IMR-90 (cell line): ENCODE data around the gene KIAA0232. TPM values are rescaled to one million over a fixed set of nuclear protein-coding genes. Genes with fewer than 3 reads are reported as not detected.
"Not testable (repeated sequence)": the region's sequence is repeated elsewhere in the genome, so short reads cannot be mapped to it uniquely, and the experiment has no call there.

ENCODE experiments used
- ATAC-seq: fragments of 200-7000 bp; cut with Tn5 transposase; 2 replicates; pipeline ENCODE4 v1.9.1; 2020; ENCODE audit warnings: low read depth, mild to moderate bottlenecking, moderate library complexity
- BruUV-seq: library from RNA; stranded (reverse); fragments of 400-500 nt; replicated peaks from 2 replicates; lab custom pipeline; 2021; lab: Mats Ljungman, UMichigan
- CTCF ChIA-PET: fragments of 300-600 bp; formaldehyde crosslinking; extraction: SDS; loops from one replicate; lab custom pipeline; 2021; ENCODE audit warnings: antibody characterized with exemption; lab: Yijun Ruan, JAX
- POLR2A ChIA-PET: fragments of 300-600 bp; sonication (Branson Sonifier 250); formaldehyde crosslinking; loops from one replicate; lab custom pipeline; 2022; ENCODE audit warnings: antibody characterized with exemption; ENCODE audit not compliant: unreplicated experiment; lab: Charles Lee
- DNase-seq: peaks from one replicate; pipeline ENCODE4 v3.0.0; 2013
- H2AFZ ChIP-seq: replicated peaks from 2 replicates; pipeline ENCODE3; 2013; ENCODE audit warnings: low read length, mild to moderate bottlenecking; ENCODE audit not compliant: poor library complexity
- H2AK5ac ChIP-seq: 2 replicates; pipeline ENCODE4 v1.6.1; 2013; ENCODE audit warnings: low read depth, low read length, inconsistent platforms
- H2AK9ac ChIP-seq: replicated peaks from 2 replicates; pipeline ENCODE3; 2013; ENCODE audit warnings: mild to moderate bottlenecking, low read depth, low read length, moderate library complexity; ENCODE audit not compliant: poor library complexity
- H2BK120ac ChIP-seq: 2 replicates; pipeline ENCODE4 v1.6.1; 2013; ENCODE audit warnings: low read depth, low read length, inconsistent platforms
- H2BK15ac ChIP-seq: 3 replicates; pipeline ENCODE4 v1.6.1; 2013; ENCODE audit warnings: low read depth, low read length, inconsistent platforms
- H2BK20ac ChIP-seq: 2 replicates; pipeline ENCODE4 v1.6.1; 2013; ENCODE audit warnings: low read depth, mild to moderate bottlenecking, inconsistent platforms, low read length, moderate library complexity
- H2BK5ac ChIP-seq: 2 replicates; pipeline ENCODE4 v1.6.1; 2013; ENCODE audit warnings: mild to moderate bottlenecking, low read depth, low read length, inconsistent platforms; ENCODE audit not compliant: poor library complexity, severe bottlenecking
- H3K14ac ChIP-seq: replicated peaks from 2 replicates; pipeline ENCODE4 v1.6.1; 2013; ENCODE audit warnings: low read depth, low read length, inconsistent platforms
- H3K18ac ChIP-seq: 2 replicates; pipeline ENCODE4 v1.6.1; 2013; ENCODE audit warnings: low read depth, low read length, control low read depth
- H3K23ac ChIP-seq: 2 replicates; pipeline ENCODE4 v1.6.1; 2013; ENCODE audit warnings: low read depth, low read length, inconsistent platforms
- H3K27ac ChIP-seq: 2 replicates; pipeline ENCODE4 v1.5.1; 2013; ENCODE audit warnings: mild to moderate bottlenecking, control low read depth, low read length; ENCODE audit not compliant: insufficient read depth
- H3K27me3 ChIP-seq: 2 replicates; pipeline ENCODE4 v1.6.1; 2013; ENCODE audit warnings: low read length; ENCODE audit not compliant: control insufficient read depth, insufficient read depth
- H3K36me3 ChIP-seq: 2 replicates; pipeline ENCODE4 v1.6.1; 2013; ENCODE audit warnings: low read length, mixed read lengths; ENCODE audit not compliant: control insufficient read depth, insufficient read depth
- H3K4ac ChIP-seq: 2 replicates; pipeline ENCODE4 v1.6.1; 2013; ENCODE audit warnings: low read depth, low read length, inconsistent platforms
- H3K4me1 ChIP-seq: 2 replicates; pipeline ENCODE4 v1.6.1; 2013; ENCODE audit warnings: low read length, mixed read lengths; ENCODE audit not compliant: control insufficient read depth, insufficient read depth
- H3K4me2 ChIP-seq: 2 replicates; pipeline ENCODE4 v1.6.1; 2013; ENCODE audit warnings: low read depth, mild to moderate bottlenecking, control low read depth, low read length, moderate library complexity
- H3K4me3 ChIP-seq: 2 replicates; pipeline ENCODE4 v1.5.1; 2013; ENCODE audit warnings: low read depth, mild to moderate bottlenecking, control low read depth, low read length, moderate library complexity; ENCODE audit not compliant: insufficient read depth
- H3K56ac ChIP-seq: 2 replicates; pipeline ENCODE4 v1.6.1; 2013; ENCODE audit warnings: low read length, inconsistent platforms; ENCODE audit not compliant: insufficient read depth; ENCODE audit errors: extremely low read depth
- H3K79me1 ChIP-seq, 2 experiments: 2 replicates each; pipeline ENCODE4 v1.6.1; 2013; ENCODE audit warnings: low read length in 2 of 2, inconsistent platforms in 1 of 2, low read depth in 1 of 2
- H3K9ac ChIP-seq: 2 replicates; pipeline ENCODE4 v1.6.1; 2013; ENCODE audit warnings: low read depth, low read length, control low read depth
- H3K9me1 ChIP-seq: 2 replicates; pipeline ENCODE4 v1.6.1; 2013; ENCODE audit warnings: low read length, inconsistent platforms; ENCODE audit not compliant: insufficient read depth
- H3K9me3 ChIP-seq: 2 replicates; pipeline ENCODE4 v1.6.1; 2013; ENCODE audit warnings: low read length; ENCODE audit not compliant: control insufficient read depth, insufficient read depth
- H4K20me1 ChIP-seq: 2 replicates; pipeline ENCODE4 v1.6.1; 2013; ENCODE audit warnings: low read length, inconsistent platforms; ENCODE audit not compliant: insufficient read depth
- H4K5ac ChIP-seq: 2 replicates; pipeline ENCODE4 v1.6.1; 2013; ENCODE audit warnings: mild to moderate bottlenecking, low read depth, low read length, control low read depth
- H4K8ac ChIP-seq, 2 experiments: 2 replicates each; pipeline ENCODE4 v1.6.1; 2013; ENCODE audit warnings: low read depth in 2 of 2, low read length in 2 of 2, control low read depth in 1 of 2, inconsistent platforms in 1 of 2
- H4K91ac ChIP-seq: 2 replicates; pipeline ENCODE4 v1.6.1; 2013; ENCODE audit warnings: low read depth, low read length, inconsistent platforms; ENCODE audit not compliant: insufficient read depth
- WGBS, 2 experiments: methylation state at CpG; one replicate each; pipeline versions ENCODE4 v1.1.5 to v1.1.7; 2013; ENCODE audit warnings: missing lambda C conversion rate in 2 of 2; ENCODE audit not compliant: insufficient read length in 1 of 2; ENCODE audit errors: extremely low coverage in 2 of 2; 5-methylcytosine and 5-hydroxymethylcytosine counted together
- dilution Hi-C: fragments of 300-500 bp; cut with HindIII; formaldehyde crosslinking; loops from one replicate; pipeline ENCODE4 v1.14.3; 2018; ENCODE audit warnings: low sequenced_read_pairs; ENCODE audit not compliant: unreplicated experiment
- in situ Hi-C: fragments of 300-500 bp; cut with MboI; formaldehyde crosslinking; loops from 3 replicates; pipeline ENCODE4 v1.14.3; 2019; ENCODE audit warnings: low sequenced_read_pairs, inconsistent platforms, mixed read lengths
- intact Hi-C: fragments of 100-400 bp; cut with micrococcal nuclease; formaldehyde crosslinking; loops from 2 replicates; pipeline ENCODE4 v1.10.0; 2022
- polyA plus RNA-seq, 3 experiments: library from polyadenylated mRNA; depleted of rRNA; stranded (reverse); fragments of >200 nt; gene quantifications; 2 replicates each; pipeline ENCODE4 v1.2.3, GENCODE V29; 2012; ENCODE audit warnings: low replicate concordance in 1 of 3
- total RNA-seq: library from RNA; depleted of rRNA; stranded (reverse); fragments of >200 nt; gene quantifications from 2 replicates; pipeline ENCODE4 v1.2.3, GENCODE V29; 2012

The KIAA0232 gene
- total and polyA plus RNA-seq, 2 of the 4 experiments (the other 2 are of a cell fraction) = 6.8 to 19.5 TPM

DNA sequence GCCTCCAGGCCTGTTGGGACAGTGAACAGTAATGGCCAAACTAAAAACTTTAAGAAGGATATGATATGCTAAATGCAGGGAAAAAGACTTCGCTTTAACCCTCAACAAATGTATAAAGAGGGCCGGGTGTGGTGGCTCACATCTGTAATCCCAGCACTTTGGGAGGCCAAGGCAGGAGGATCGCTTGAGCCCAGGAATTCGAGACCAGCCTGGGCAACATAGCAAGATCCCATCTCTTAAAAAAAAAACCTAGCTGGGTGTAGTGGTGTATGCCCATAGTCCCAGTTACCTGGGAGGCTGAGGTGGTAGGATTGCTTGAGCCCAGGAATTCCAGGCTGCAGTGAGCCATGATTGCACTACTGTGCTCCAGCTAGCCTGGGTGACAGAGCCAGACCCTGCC is 14.8 kb downstream of the KIAA0232 start:
- H3K56ac ChIP-seq = not testable (repeated sequence)

More for the DNA sequence above, 14.8 kb downstream of the KIAA0232 start:
- H4K91ac ChIP-seq, H2BK20ac ChIP-seq, H2AK5ac ChIP-seq, CTCF ChIA-PET, ATAC-seq, intact Hi-C loops, H2BK120ac ChIP-seq, H3K23ac ChIP-seq, H3K9me3 ChIP-seq, H2AK9ac ChIP-seq, H3K14ac ChIP-seq, H3K4me3 ChIP-seq, H3K4me1 ChIP-seq, H3K36me3 ChIP-seq, H3K27me3 ChIP-seq, H3K4me2 ChIP-seq, H3K18ac ChIP-seq, dilution Hi-C loops, H4K5ac ChIP-seq, BruUV-seq, H2AFZ ChIP-seq, H3K9ac ChIP-seq, H3K4ac ChIP-seq, POLR2A ChIA-PET, in situ Hi-C loops, H3K27ac ChIP-seq, H4K8ac ChIP-seq, H2BK5ac ChIP-seq, DNase-seq, H2BK15ac ChIP-seq: not testable (repeated sequence)
- H3K9me1 ChIP-seq = peaks cover 33% of the 10 kb centered on the region
- WGBS, 2 experiments = no CpG with 5 or more reads among the region's 4 CpGs
- H4K20me1 ChIP-seq = peaks cover 82% of the 10 kb centered on the region
- peaks cover 41 to 83% of the 10 kb centered on the region in 2 experiments for H3K79me1 ChIP-seq
